Stimulated activated CD4-positive, alpha-beta T cell treated with anti-CD3 and anti-CD28 coated beads, Interleukin-15, amount 100 ng/mL, for 1 hour (primary cell): ENCODE data around the gene CXCL17.
"Not testable (repeated sequence)": the region's sequence is repeated elsewhere in the genome, so short reads cannot be mapped to it uniquely, and the experiment has no call there.

Experiments used
- DNase-seq, 2 donors: peaks; one replicate each; pipeline ENCODE4 v3.0.0-alpha.2; 2020; ENCODE audit warnings: low read depth in 1 of 2, low spot score in 1 of 2

The CXCL17 gene

DNA sequence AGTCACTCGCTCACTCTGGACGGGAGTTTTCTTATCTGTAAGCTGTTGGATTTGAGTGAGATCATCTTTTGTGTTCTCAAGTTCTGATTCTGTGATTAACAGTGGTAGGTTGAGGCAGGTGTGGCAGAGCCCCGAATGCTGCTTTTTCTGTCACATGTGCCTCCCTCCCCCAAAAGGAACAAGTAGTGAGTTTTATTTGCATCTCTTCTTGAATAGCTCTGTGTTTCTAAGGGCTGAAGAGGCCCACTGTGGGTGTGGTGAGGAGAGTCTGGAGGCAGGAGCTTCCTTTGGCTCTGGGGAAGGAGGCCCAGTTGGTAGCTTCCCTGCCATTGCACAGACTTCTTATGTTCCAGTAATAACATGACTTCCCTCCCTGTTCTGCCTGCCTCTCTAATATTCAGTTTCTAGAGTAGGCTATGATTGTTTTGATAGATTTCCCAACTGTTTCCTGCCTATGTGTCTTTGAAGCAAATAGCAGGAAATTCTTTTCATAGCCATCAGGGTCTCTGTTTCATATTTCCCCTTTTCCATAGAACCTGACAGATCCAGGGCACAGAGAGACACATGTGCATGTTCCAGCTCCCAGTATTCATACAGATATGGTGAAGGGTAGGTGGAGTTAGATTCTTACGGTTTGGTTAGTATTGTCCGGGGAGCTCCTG is 23.9 kb upstream of the CXCL17 start:
- DNase-seq, result no peak

DNA sequence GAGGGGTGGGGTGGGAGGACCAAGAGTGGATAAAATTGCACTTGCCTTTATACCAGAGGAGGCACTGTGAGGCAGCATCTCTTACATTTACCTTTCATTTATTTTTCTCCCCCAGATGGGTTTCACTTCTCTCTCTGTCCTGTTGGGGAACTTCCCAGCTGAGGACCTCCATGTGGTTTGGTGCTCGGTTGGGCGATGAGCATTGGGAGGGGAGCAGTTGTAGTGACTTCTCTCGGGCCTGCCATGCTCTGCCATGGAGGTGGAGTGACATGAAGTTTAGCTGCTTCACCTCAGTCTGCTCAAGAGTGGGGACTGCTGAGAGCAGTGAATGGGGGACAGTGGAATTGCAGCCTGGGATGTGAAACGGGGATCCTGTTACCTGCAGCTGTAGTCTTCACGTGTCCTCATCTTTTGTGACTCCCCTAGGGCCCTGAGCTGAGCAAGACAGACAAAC is 23.1 kb upstream of the CXCL17 start:
- no peak for DNase-seq

DNA sequence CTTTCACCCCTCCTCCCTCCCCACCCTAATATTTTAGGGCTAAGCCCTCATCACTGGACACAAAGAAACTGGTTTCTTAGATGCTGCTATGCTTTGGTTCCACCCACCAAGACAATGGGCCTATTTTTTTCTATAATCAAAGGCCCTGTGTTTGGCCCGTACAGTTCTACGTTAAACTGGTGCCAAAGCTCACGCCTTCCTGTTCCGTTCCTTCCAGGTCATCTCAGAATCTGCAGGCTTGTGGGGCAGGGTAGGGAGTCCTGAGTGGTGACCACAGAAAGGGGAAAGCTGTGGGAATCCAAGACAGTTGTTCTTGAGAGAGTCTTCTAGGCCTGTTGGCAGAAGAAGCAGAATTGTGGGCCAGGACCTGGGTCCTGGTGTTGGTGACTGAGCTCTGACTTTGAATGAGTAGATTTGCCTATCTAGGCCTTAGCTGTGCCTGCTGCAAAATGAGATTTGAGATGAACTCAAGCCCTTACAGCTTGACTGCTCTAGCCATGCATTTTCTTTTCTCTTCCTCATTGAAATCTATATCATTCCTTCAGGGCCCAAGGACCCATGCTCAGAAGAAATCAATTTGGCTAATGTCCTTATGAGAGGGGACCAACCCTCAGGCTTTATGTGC is 19.1 kb upstream of the CXCL17 start:
- DNase-seq, result no peak

DNA sequence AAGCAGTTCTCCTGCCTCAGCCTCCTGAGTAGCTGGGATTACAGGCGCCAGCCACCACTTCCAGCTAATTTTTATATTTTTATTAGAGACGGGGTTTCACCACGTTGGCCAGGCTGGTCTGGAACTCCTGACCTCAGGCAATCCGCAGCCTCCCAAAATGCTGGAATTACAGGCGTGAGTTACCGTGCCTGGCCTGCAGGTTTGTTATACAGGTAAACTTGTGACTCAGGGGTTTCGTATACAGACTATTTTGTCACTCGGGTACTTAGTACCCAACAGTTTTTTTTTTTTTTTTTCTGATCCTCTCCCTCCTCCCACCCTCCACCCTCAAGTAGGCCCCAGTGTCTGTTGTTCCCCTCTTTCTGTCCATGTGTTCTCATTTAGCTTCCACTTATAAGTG is 18.5 kb upstream of the CXCL17 start:
- not testable (repeated sequence) for DNase-seq

DNA sequence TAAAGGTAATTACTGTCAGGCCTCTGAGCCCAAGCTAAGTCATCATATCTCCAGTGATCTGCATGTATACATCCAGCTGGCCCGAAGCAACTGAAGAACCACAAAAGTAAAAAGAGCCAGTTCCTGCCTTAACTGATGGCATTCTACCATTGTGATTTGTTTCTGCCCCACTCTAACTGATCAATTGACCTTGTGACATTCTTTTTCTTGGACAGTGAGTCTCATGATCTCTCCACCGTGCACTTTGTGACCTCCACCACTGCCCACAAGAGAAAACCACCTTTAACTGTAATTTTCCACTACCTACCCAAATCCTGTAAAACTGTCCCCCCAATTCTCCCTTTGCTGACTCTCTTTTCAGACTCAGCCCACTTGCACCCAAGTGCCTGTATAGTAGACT is 17.2 kb upstream of the CXCL17 start:
- no peak for DNase-seq

DNA sequence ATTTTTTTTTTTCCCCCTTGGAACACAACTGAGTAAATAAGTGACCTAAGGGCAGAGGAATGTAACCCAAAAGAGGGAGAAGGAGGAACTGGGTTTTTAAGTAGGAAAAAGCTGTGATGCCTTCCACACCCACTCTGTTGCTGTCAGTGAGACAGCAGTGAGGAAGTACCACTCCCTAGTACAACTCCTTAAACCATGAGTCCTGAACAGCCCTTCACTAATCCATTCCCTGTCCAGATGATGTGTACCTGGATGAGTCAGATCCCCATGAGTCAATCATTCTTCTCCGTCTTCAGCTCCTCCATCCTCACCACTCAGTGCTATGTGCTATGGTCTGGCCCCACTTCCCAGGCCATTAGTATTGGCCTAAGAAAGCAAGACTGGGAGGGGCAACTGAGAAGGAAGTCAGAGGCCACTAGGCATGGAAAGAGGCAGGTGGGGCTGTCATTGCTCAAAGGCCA is 12.9 kb upstream of the CXCL17 start:
- DNase-seq, result no peak

DNA sequence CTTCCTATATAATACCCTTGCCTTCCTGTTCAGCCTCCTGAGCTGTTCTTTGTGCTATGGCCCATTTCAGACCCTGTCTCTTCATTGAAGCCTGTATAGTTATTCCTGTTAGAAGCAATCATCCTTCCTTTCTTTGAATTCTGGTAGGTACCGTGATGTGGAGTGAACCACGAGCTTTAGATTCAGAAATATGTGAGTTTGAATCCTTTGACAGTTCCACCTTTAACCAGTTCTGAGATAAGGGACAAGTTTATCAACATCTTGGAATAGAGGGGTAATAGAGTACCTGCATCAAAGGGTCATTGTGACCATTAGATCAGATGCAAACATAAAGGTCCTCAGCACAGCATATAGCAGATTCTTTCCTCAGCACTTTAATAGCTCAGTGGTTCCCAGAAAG is 12.3 kb upstream of the CXCL17 start:
- DNase-seq, result no peak

DNA sequence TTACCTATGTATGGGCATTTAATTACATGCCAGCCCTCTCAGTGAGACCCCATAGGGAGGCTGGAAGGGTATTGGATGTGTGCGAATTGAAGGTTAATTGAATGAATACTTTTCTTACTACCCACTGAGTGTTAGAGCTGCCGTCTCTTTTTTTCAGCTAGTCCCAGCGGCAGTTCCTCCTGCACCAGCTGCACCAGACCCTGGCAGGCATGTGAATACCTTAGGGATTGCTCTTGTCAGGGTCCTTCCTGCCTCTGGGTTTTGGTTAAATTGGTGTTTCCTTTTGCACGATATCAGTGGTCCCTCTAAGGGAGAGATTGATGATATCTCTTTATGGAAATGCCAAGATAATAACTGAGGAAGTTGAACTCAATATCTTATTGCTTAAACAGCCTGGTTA is 9.8 kb upstream of the CXCL17 start:
- DNase-seq, result no peak

DNA sequence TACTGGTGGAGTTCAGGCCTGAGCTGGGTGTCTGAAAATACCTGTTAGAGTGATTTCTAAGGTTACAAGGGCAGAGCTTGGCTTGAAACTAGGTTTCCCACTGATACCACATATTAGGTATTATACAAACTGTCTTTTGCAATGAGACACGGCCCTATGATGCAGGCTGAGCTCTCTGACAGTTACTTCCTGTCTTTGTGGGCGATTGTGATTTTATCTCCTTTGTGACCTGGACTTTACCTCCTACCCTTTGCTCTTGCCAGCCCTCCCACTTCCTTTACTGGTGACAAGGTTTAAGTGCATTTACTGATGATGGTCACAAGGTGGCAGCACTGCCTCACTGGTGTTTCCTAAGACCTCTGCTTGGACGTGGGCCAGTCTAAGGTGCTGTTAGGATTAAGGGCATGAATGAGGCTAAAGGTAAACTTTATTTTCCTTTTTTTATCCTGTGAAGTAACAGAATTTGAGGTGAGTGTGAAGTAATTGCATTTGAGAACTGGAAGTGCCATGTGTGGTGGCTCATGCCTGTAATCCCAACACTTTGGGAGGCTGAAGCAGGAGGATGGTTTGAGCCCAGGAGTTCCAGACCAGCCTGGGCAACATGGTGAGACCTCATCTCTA is 7.7 kb upstream of the CXCL17 start:
- DNase-seq, result peak; percentile 36 to 49

DNA sequence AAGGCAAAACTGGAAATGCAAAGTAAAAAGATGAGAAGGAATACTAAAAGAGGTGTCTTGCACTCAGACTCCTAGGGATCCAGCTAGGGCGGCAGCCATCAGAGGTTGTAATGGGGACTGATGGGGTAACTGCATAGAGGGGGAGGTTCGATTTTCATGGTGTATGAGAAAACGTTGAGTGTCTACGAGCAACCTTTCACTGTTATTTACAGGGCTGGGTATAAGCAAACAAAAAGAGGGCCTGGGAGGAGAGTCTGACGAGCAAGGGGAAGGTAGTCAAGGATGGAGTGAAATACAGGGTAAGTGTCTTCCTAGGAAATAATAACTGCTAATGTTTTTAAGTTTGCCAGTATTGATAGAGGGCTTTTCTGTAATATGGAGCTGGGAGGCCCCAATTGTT is 5.6 kb upstream of the CXCL17 start:
- not testable (repeated sequence) for DNase-seq

DNA sequence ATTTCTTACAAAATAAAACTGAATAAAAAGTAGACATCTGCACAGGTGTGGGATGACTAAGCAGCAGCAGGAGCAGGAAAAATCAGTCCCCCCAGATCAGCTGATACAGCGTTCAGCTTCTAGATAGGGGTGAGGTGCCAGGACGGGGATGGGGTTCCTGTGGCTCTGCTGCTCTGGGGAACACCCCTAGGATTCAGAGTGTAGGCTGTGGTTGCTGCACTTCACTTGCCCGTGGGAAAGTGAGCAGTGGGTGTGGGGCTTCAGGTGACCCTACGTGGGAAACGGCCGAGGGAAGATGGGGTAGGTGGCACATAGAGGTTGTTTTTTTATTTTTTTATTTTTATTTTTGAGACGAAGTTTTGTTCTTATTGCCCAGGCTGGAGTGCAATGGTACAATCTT is 3.2 kb upstream of the CXCL17 start:
- no peak for DNase-seq

DNA sequence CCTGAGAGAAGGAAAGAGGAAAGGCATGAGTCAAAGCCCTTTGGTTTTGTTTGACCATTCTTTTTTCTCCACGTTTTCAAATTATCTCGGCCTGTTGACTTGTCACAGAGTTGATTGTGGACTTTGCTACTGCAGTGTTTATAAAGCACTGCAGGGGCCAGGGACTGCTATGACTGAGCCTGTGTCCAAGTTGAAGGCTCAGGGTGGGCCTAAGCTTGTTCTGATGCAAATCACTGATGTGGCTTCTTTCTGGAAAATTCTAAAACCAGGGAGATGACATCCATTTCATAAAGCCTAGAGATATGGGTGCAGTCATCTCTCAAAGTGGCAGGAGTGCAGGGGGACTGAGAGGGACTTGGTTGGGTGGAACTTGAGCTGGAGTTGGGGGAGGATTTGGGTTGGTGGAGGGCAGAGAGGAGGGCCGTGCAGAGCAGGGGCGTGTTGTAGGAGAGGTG is 1.2 kb upstream of the CXCL17 start:
- no peak for DNase-seq

DNA sequence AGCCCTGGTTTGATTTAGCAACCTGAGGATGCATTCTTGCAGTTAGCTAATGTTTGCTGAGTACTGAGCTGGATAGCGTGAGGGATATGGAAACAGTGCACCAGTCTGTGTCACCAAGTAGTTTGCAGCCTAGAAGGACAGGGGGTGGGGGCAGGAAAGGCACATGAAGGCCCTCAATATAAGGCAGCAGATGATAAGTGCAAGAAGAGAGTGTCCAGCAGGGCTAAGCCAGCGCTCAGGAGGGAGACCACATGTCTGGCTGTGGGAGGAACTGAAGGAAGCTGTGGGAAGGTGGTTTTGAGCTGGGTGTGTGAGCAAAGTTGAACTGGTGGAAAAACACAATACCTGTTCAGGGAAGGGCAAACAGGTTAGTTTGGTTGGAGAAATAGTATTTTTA is 1.7 kb downstream of the CXCL17 start:
- DNase-seq, result no peak

DNA sequence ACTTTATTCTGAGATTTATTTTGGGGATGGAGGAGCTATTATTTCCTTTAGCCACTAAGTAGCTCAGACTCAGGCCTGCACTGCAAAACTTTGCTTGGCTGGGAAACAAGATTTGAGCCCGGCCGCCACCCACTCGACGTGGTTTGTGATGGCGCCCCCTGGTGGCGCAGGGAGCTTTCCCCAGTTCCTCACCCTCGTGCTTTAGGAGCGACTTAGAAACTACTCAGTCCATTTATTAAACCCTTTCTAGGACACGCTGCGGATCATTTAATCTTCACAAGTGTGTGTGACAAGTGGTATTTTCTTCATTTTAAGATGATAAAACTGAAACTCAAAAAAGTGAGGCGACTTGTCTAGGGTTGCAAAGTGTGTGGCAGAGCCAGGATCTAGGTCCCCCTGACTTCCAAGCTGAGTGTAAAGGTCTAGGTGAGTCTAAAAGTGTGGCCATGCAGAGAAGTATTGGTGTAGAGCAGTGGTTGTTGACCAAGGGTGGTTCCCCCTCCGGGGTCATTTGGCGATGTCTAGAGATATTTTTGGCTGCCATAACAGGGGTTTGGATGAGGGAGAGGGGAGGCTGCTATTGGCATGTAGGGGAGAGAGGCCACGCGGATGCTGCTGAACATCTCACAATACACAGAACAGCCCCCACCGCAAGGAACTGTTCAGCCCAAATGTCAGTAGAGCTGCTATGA is 2.2 kb downstream of the CXCL17 start:
- peak; percentile 62 to 76 for DNase-seq

DNA sequence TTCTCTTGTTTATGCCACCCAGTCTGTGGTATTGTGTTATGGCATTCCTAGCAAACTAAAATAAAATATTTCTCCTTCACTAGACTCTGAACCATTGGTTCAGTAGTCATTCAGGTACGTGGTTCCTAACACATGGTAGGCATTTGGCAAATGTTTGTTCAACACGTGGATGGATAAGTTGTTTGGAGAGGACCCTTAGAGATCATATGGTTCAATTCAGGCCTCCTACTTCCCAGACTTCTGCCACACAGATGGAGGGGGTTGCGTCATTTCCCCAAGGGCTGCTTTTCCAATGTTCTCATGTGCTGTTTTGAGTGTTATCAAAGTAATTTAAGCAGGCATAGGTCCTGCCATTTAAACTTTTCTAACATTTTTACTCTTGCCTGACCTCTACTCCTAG is 6.7 kb downstream of the CXCL17 start:
- no peak for DNase-seq

DNA sequence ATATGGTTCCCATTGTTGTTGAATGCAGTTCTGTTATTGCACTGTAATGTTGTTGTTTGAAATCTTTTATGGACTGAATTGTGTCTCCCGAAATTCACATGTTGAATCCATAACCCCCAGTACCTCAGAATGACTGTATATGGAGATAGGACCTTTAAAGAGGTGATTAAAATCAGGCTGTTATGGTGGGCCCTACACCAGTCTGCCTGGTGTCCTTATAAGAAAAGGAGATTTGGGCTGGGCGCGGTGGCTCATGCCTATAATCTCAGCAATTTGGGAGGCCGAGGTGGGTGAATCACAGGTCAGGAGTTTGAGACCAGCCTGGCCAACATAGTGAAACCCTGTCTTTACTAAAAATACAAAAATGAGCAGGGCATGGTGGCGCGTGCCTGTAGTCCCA is 7.4 kb downstream of the CXCL17 start:
- no peak for DNase-seq

DNA sequence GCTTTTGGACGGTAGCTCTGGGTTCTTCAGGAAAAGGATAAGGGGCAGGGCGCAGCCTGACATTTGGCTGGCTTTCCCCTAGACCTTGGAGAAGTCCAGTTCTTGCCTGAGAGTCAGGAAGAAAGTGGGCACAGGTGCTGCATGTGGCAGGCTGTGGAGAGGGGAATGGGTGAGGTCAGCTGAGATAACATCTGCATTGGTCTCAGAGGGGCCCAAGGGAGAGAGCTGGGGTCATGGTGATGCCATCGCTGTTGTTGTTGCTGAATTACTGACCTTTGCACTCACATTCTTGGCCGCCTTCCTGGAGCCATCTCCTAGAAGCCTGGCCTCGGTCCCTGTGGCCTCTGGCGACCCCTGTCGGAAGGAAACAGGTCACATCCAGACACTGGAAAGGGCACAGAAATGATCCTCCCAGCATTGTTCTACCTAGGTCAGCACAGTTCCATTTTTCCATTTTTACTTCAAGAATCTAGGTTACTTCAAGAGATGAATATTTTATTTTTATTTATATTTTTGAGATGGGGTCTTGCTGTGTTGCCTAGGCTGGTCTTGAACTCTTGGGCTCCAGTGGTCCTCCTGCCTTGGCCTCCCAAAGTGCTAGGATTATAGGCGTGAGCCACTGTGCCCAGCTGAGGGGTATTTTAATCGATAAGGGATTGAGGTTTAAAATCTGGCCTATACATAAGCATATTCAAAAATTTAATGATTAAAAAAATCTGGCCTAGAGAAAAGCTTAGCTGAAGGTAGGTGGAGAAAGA is 9.1 kb downstream of the CXCL17 start:
- DNase-seq, result peak; percentile 36 to 40

DNA sequence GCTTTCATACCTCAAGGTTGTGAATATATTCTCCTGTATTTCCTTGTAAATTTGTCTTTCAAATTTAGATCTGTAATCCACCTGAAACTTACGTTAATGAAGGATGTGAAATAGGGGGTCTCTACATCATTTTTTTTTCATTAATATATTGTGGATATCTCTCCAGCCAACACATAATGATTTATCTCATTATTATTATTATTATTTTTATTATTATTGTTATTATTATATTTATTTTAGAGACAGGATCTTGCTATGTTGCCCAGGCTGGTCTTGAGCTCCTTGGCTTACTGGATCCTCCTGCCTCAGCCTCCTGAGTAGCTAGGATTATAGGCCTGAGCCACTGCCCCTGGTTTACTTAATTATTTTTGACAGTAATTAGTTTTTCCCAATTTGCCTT is 11.3 kb downstream of the CXCL17 start:
- DNase-seq, result no peak

DNA sequence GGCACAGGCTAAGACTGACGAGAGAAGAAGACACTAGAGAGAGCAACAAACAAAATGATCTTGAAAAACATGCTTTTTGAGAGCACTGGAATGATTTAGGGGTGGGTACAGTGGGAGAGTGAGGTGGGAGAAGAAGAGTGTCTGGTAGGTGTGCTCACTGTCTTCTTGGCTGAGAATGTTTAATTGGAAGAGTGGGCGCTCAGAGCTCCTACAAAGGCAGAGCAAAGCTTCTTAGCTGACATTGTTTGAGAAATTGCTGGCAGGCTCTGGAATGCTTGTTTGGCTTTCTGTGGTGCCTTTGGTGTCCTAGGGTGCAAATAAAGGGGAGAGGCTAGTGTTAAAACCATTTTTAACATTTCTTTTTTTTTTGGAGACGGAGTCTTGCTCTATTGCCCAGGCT is 14.1 kb downstream of the CXCL17 start:
- no peak for DNase-seq

DNA sequence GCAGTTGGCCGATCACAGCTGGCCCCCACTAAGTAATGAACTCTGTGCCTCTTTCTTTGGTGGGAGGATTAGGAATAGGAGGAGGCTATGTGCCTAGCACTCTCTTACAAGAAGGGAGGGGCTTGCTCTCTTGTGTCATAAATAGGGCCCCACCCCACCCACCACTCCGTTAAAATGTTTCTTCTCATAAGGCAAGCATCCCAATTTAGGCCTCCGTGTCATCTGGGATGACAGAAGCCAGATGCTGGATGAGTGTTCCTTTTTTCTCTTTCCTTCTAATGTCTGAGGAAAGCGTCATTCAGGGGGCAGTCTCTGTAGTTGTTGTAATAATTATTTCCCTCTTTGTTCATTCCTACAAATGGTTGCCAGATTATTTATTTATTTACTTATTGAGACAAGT is 15.4 kb downstream of the CXCL17 start, which contains the start of gene LIPE:
Gene LIPE, minus strand, starts transcription at position 76 of the 400 bp plus-strand sequence. CDS start 239 bp downstream, outside the sequence.
- no peak for DNase-seq

DNA sequence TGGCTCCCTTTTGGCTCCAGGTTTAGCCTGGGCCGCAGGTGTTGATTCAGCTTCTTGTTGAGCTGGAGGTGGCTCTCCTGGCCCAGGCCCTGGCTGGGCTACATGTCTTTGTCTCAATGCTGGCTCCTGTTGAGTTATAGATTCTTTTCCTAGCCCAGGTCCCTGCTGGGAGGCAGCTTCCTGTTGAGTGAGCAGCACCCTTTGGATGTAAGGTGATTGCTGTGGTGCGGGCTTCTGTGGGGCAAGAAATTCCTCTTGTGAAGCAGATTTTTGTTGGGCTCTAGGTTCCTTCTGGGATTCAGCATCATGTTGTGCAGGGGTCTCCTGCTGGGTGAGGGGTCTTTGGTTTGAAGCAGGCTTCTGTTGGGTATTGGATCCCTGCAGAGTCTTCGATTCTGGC is 16.1 kb downstream of the CXCL17 start:
- DNase-seq, result no peak
